GM12878 (cell line): ENCODE data around the gene IFT88. TPM values are rescaled to one million over a fixed set of nuclear protein-coding genes. Genes with fewer than 3 reads are reported as not detected.
"Not testable (repeated sequence)": the region's sequence is repeated elsewhere in the genome, so short reads cannot be mapped to it uniquely, and the experiment has no call there.

Source experiments
- ATAC-seq: fragments of 200-7000 bp; cut with Tn5 transposase; 3 replicates; pipeline ENCODE4 v1.9.1; 2020; ENCODE audit warnings: mild to moderate bottlenecking, moderate library complexity
- BruUV-seq: library from RNA; stranded (reverse); fragments of 400-500 nt; replicated peaks from 2 replicates; lab custom pipeline; 2021; lab: Mats Ljungman, UMichigan
- CTCF ChIA-PET: fragments of 300-600 bp; sonication (Branson Sonifier 250); formaldehyde crosslinking; extraction: SDS; loops from one replicate; lab custom pipeline; 2021; ENCODE audit warnings: inconsistent platforms; lab: Yijun Ruan, JAX
- POLR2A ChIA-PET: fragments of 350-600 bp; formaldehyde crosslinking; extraction: SDS; loops from one replicate; lab custom pipeline; 2021; ENCODE audit warnings: inconsistent platforms; lab: Charles Lee
- RAD21 ChIA-PET: fragments of 300-600 bp; sonication (Branson Sonifier 250); formaldehyde crosslinking; loops from one replicate; lab custom pipeline; 2023; ENCODE audit warnings: antibody characterized with exemption; ENCODE audit not compliant: unreplicated experiment; lab: Charles Lee
- SMC1A ChIA-PET: fragments of 300-600 bp; sonication (Branson Sonifier 250); formaldehyde crosslinking; loops from one replicate; lab custom pipeline; 2023; ENCODE audit not compliant: unreplicated experiment, uncharacterized antibody; lab: Charles Lee
- DNase-seq: peaks from one replicate; pipeline ENCODE4 v3.0.0-alpha.2; 2011; ENCODE audit warnings: low read depth, low spot score
- FAIRE-seq: peaks from 3 replicates; lab custom pipeline; 2011; peaks lifted over from hg19 to GRCh38; lab: Jason Lieb, UNC
- H2AFZ ChIP-seq: 2 replicates; pipeline ENCODE4 v1.6.0; 2011; ENCODE audit warnings: low read depth, low read length, control low read depth; ENCODE audit not compliant: control insufficient read depth
- H3K27ac ChIP-seq: 2 replicates; pipeline ENCODE4 v1.5.1; 2011; ENCODE audit warnings: control low read depth; ENCODE audit not compliant: control insufficient read depth, insufficient read depth
- H3K27me3 ChIP-seq, 2 experiments: replicated peaks in 1 of 2; 2 replicates each; pipeline versions ENCODE4 v1.6.0 to v1.6.1; 2011; ENCODE audit warnings: low read length in 1 of 2; ENCODE audit not compliant: control insufficient read depth in 2 of 2, insufficient read depth in 2 of 2
- H3K36me3 ChIP-seq, 2 experiments: 2 replicates each; pipeline ENCODE4 v1.5.1; 2011; ENCODE audit warnings: low read length in 1 of 2; ENCODE audit not compliant: control insufficient read depth in 2 of 2, insufficient read depth in 2 of 2
- H3K4me1 ChIP-seq: 2 replicates; pipeline ENCODE4 v1.6.1; 2011; ENCODE audit warnings: mild to moderate bottlenecking, low read length, moderate library complexity, mixed read lengths; ENCODE audit not compliant: control insufficient read depth, insufficient read depth
- H3K4me2 ChIP-seq: 2 replicates; pipeline ENCODE4 v1.6.0; 2011; ENCODE audit warnings: control low read depth; ENCODE audit not compliant: control insufficient read depth, insufficient read depth
- H3K4me3 ChIP-seq: fragments of 200-600 bp; sonication (generic); 2 replicates; pipeline ENCODE4 v1.5.1; 2016
- H3K79me2 ChIP-seq: 2 replicates; pipeline ENCODE4 v1.6.0; 2011; ENCODE audit warnings: low read length; ENCODE audit not compliant: control insufficient read depth, insufficient read depth
- H3K9ac ChIP-seq: 2 replicates; pipeline ENCODE4 v1.8.0; 2011; ENCODE audit warnings: low read length, control low read depth, mixed read lengths; ENCODE audit not compliant: control insufficient read depth, insufficient read depth
- H3K9me3 ChIP-seq: replicated peaks from 3 replicates; pipeline ENCODE4 v1.5.1; 2011; ENCODE audit warnings: mild to moderate bottlenecking, low read length; ENCODE audit not compliant: control insufficient read depth, insufficient read depth
- H4K20me1 ChIP-seq: 2 replicates; pipeline ENCODE4 v1.6.0; 2011; ENCODE audit not compliant: control insufficient read depth, insufficient read depth
- CUX1 ChIP-seq: IDR thresholded peaks from 2 replicates; pipeline ENCODE4 v1.6.1; 2012; ENCODE audit warnings: improper control_type of control experiment, low read depth, low read length; ENCODE audit not compliant: insufficient replicate concordance
- KDM1A ChIP-seq: fragments of 200-600 bp; sonication (generic); IDR thresholded peaks from 2 replicates; pipeline ENCODE4 v1.6.1; 2016; ENCODE audit warnings: borderline replicate concordance
- PAX8 ChIP-seq: fragments of 450-650 bp; IDR thresholded peaks from 2 replicates; pipeline ENCODE4 v1.6.1; 2017; ENCODE audit warnings: mild to moderate bottlenecking, moderate library complexity
- RUNX3 ChIP-seq: IDR thresholded peaks from 2 replicates; pipeline ENCODE4 v1.6.1; 2012; ENCODE audit warnings: low read length, inconsistent platforms
- WGBS: methylation state at CpG from one replicate; pipeline ENCODE4 v1.1.6; 2016; ENCODE audit warnings: low lambda C conversion rate; ENCODE audit not compliant: insufficient replicate concordance, insufficient coverage; ENCODE audit errors: missing lambda C conversion rate; 5-methylcytosine and 5-hydroxymethylcytosine counted together
- in situ Hi-C: fragments of 300-500 bp; cut with MboI; formaldehyde crosslinking; loops from 9 replicates; pipeline ENCODE4 v1.14.3; 2018; ENCODE audit warnings: mixed read lengths
- intact Hi-C: fragments of 100-400 bp; cut with micrococcal nuclease; formaldehyde crosslinking; loops from one replicate; pipeline ENCODE4 v1.14.2; 2022; ENCODE audit not compliant: unreplicated experiment
- polyA plus RNA-seq, 11 experiments: library from polyadenylated mRNA; depleted of rRNA in 4 of 11; unstranded in 6 of 11; stranded (reverse) in 5 of 11; fragments of >200 nt; fragmentation: Nextera tagmentation in 4 of 11; fragmentation: Illumina TruSeq in 1 of 11; extraction: Ambion mirVana in 4 of 11; extraction: Trizol in 1 of 11; gene quantifications; 1 replicate in 1 of 11; 2 replicates in 10 of 11; pipeline versions ENCODE4 v1.2.1 to v1.2.3, GENCODE V29; 2011 to 2016; ENCODE audit warnings: inconsistent platforms in 2 of 11, missing spikeins in 2 of 11, low read depth in 1 of 11
- total RNA-seq, 4 experiments: library from RNA; depleted of rRNA in 3 of 4; stranded (reverse); fragments of >200 nt in 3 of 4; fragmentation: Illumina TruSeq in 1 of 4; extraction: Trizol in 1 of 4; gene quantifications; 2 replicates each; pipeline versions ENCODE4 v1.2.1 to v1.2.3, GENCODE V29; 2013 to 2021

IFT88 gene
- total and polyA plus RNA-seq, 10 of the 15 experiments (the other 5 are each of a cell fraction or from before 2014, with no cell fraction given) = 2.9 to 5.6 (median 4.1) TPM

DNA sequence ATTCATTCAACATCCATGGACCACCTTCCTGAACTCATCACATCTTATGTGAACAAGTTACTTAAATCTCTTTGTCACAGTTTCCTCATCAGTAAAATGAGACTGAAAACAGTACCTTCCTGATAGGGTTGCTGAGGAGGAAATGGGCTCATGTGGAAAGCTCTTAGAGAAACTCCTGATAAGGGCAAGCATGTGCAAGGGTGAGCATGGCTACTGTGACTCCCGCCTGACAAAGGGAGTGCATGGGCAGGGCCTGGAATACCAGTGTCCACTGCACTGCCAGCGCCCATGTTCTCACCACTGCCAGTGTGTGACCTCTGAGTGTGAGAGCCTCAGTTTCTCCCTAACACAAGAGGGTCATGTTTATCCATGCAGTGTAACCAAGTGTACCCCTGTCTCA lies 109.3 kb downstream of the IFT88 start:
- H2AFZ ChIP-seq = no peak overlapping the region
- H4K20me1 ChIP-seq = no peaks in the 10 kb centered on the region
- intact Hi-C loops = no loop called here
- RAD21 ChIA-PET = no interaction called here
- H3K4me2 ChIP-seq = no peak overlapping the region
- H3K27ac ChIP-seq = no peak overlapping the region
- 66% methylated on average over 2 of the region's 2 CpGs for WGBS
- CTCF ChIA-PET = interaction anchor here (1.1 kb wide), 1 partner anchor 16 kb away, joined by 3 read pairs; no protein-coding TSS in a partner anchor
- H3K9me3 ChIP-seq = no peaks in the 10 kb centered on the region
- H3K36me3 ChIP-seq = no peaks in the 10 kb centered on the region
- FAIRE-seq = no peak
- no peak for TF ChIP-seq PAX8
- no peak for TF ChIP-seq KDM1A
- no peak for TF ChIP-seq RUNX3
- TF ChIP-seq CUX1 = no peak
- no TSS peak for BruUV-seq
- POLR2A ChIA-PET = no interaction called here
- no peak for ATAC-seq
- no peak overlapping the region for H3K9ac ChIP-seq
- in situ Hi-C loops = no loop called here
- no peaks in the 10 kb centered on the region for H3K79me2 ChIP-seq
- no peaks in the 10 kb centered on the region for H3K27me3 ChIP-seq
- no peaks in the 10 kb centered on the region for H3K4me1 ChIP-seq
- no peak overlapping the region for H3K4me3 ChIP-seq
- SMC1A ChIA-PET = no interaction called here
- no peak for DNase-seq

GRCh38 chr13:20678606-20679005 lies 111.6 kb downstream of the IFT88 start:
- H4K20me1 ChIP-seq, in situ Hi-C loops, H3K27me3 ChIP-seq, H3K4me3 ChIP-seq, H3K9ac ChIP-seq, H3K27ac ChIP-seq, ATAC-seq, CTCF ChIA-PET, H3K4me2 ChIP-seq, FAIRE-seq, DNase-seq, intact Hi-C loops, H3K9me3 ChIP-seq, H3K36me3 ChIP-seq, BruUV-seq, H3K4me1 ChIP-seq, POLR2A ChIA-PET, SMC1A ChIA-PET, H2AFZ ChIP-seq, H3K79me2 ChIP-seq, RAD21 ChIA-PET: not testable (repeated sequence)
- 91% methylated on average over 7 of the region's 7 CpGs for WGBS
